GM12878 (cell line): Measurements from ENCODE around the gene TOMM40L. TPM values are rescaled to one million over a fixed set of nuclear protein-coding genes. Genes with fewer than 3 reads are reported as not detected.

Experiments used
- ATAC-seq: fragments of 200-7000 bp; cut with Tn5 transposase; 3 replicates; pipeline ENCODE4 v1.9.1; 2020; ENCODE audit warnings: mild to moderate bottlenecking, moderate library complexity
- BruUV-seq: library from RNA; stranded (reverse); fragments of 400-500 nt; replicated peaks from 2 replicates; lab custom pipeline; 2021; lab: Mats Ljungman, UMichigan
- CTCF ChIA-PET: fragments of 300-600 bp; sonication (Branson Sonifier 250); formaldehyde crosslinking; extraction: SDS; loops from one replicate; lab custom pipeline; 2021; ENCODE audit warnings: inconsistent platforms; lab: Yijun Ruan, JAX
- POLR2A ChIA-PET: fragments of 350-600 bp; formaldehyde crosslinking; extraction: SDS; loops from one replicate; lab custom pipeline; 2021; ENCODE audit warnings: inconsistent platforms; lab: Charles Lee
- RAD21 ChIA-PET: fragments of 300-600 bp; sonication (Branson Sonifier 250); formaldehyde crosslinking; loops from one replicate; lab custom pipeline; 2023; ENCODE audit warnings: antibody characterized with exemption; ENCODE audit not compliant: unreplicated experiment; lab: Charles Lee
- SMC1A ChIA-PET: fragments of 300-600 bp; sonication (Branson Sonifier 250); formaldehyde crosslinking; loops from one replicate; lab custom pipeline; 2023; ENCODE audit not compliant: unreplicated experiment, uncharacterized antibody; lab: Charles Lee
- DNase-seq: peaks from one replicate; pipeline ENCODE4 v3.0.0-alpha.2; 2011; ENCODE audit warnings: low read depth, low spot score
- FAIRE-seq: peaks from 3 replicates; lab custom pipeline; 2011; peaks lifted over from hg19 to GRCh38; lab: Jason Lieb, UNC
- H2AFZ ChIP-seq: 2 replicates; pipeline ENCODE4 v1.6.0; 2011; ENCODE audit warnings: low read depth, low read length, control low read depth; ENCODE audit not compliant: control insufficient read depth
- H3K27ac ChIP-seq: 2 replicates; pipeline ENCODE4 v1.5.1; 2011; ENCODE audit warnings: control low read depth; ENCODE audit not compliant: control insufficient read depth, insufficient read depth
- H3K27me3 ChIP-seq, 2 experiments: replicated peaks in 1 of 2; 2 replicates each; pipeline versions ENCODE4 v1.6.0 to v1.6.1; 2011; ENCODE audit warnings: low read length in 1 of 2; ENCODE audit not compliant: control insufficient read depth in 2 of 2, insufficient read depth in 2 of 2
- H3K36me3 ChIP-seq, 2 experiments: 2 replicates each; pipeline ENCODE4 v1.5.1; 2011; ENCODE audit warnings: low read length in 1 of 2; ENCODE audit not compliant: control insufficient read depth in 2 of 2, insufficient read depth in 2 of 2
- H3K4me1 ChIP-seq: 2 replicates; pipeline ENCODE4 v1.6.1; 2011; ENCODE audit warnings: mild to moderate bottlenecking, low read length, moderate library complexity, mixed read lengths; ENCODE audit not compliant: control insufficient read depth, insufficient read depth
- H3K4me2 ChIP-seq: 2 replicates; pipeline ENCODE4 v1.6.0; 2011; ENCODE audit warnings: control low read depth; ENCODE audit not compliant: control insufficient read depth, insufficient read depth
- H3K4me3 ChIP-seq: fragments of 200-600 bp; sonication (generic); 2 replicates; pipeline ENCODE4 v1.5.1; 2016
- H3K79me2 ChIP-seq: 2 replicates; pipeline ENCODE4 v1.6.0; 2011; ENCODE audit warnings: low read length; ENCODE audit not compliant: control insufficient read depth, insufficient read depth
- H3K9ac ChIP-seq: 2 replicates; pipeline ENCODE4 v1.8.0; 2011; ENCODE audit warnings: low read length, control low read depth, mixed read lengths; ENCODE audit not compliant: control insufficient read depth, insufficient read depth
- H3K9me3 ChIP-seq: replicated peaks from 3 replicates; pipeline ENCODE4 v1.5.1; 2011; ENCODE audit warnings: mild to moderate bottlenecking, low read length; ENCODE audit not compliant: control insufficient read depth, insufficient read depth
- H4K20me1 ChIP-seq: 2 replicates; pipeline ENCODE4 v1.6.0; 2011; ENCODE audit not compliant: control insufficient read depth, insufficient read depth
- E2F8 ChIP-seq: fragments of 450-650 bp; IDR thresholded peaks from 2 replicates; pipeline ENCODE4 v1.6.1; 2018; ENCODE audit warnings: mild to moderate bottlenecking, low read depth, moderate library complexity; ENCODE audit not compliant: partially characterized antibody
- POLR2AphosphoS5 ChIP-seq: IDR thresholded peaks from 2 replicates; pipeline ENCODE4 v1.6.1; 2011; ENCODE audit warnings: mild to moderate bottlenecking, low read length, inconsistent platforms
- YY1 ChIP-seq: IDR thresholded peaks from 2 replicates; pipeline ENCODE4 v1.6.1; 2011; ENCODE audit warnings: low read depth, mild to moderate bottlenecking, low read length
- ZBTB4 ChIP-seq: fragments of 450-650 bp; formaldehyde crosslinking; IDR thresholded peaks from 2 replicates; pipeline ENCODE4 v1.4.0; 2022; ENCODE audit warnings: mild to moderate bottlenecking, moderate library complexity
- WGBS: methylation state at CpG from one replicate; pipeline ENCODE4 v1.1.6; 2016; ENCODE audit warnings: low lambda C conversion rate; ENCODE audit not compliant: insufficient replicate concordance, insufficient coverage; ENCODE audit errors: missing lambda C conversion rate; 5-methylcytosine and 5-hydroxymethylcytosine counted together
- in situ Hi-C: fragments of 300-500 bp; cut with MboI; formaldehyde crosslinking; loops from 9 replicates; pipeline ENCODE4 v1.14.3; 2018; ENCODE audit warnings: mixed read lengths
- intact Hi-C: fragments of 100-400 bp; cut with micrococcal nuclease; formaldehyde crosslinking; loops from one replicate; pipeline ENCODE4 v1.14.2; 2022; ENCODE audit not compliant: unreplicated experiment
- polyA plus RNA-seq, 11 experiments: library from polyadenylated mRNA; depleted of rRNA in 4 of 11; unstranded in 6 of 11; stranded (reverse) in 5 of 11; fragments of >200 nt; fragmentation: Nextera tagmentation in 4 of 11; fragmentation: Illumina TruSeq in 1 of 11; extraction: Ambion mirVana in 4 of 11; extraction: Trizol in 1 of 11; gene quantifications; 1 replicate in 1 of 11; 2 replicates in 10 of 11; pipeline versions ENCODE4 v1.2.1 to v1.2.3, GENCODE V29; 2011 to 2016; ENCODE audit warnings: inconsistent platforms in 2 of 11, missing spikeins in 2 of 11, low read depth in 1 of 11
- total RNA-seq, 4 experiments: library from RNA; depleted of rRNA in 3 of 4; stranded (reverse); fragments of >200 nt in 3 of 4; fragmentation: Illumina TruSeq in 1 of 4; extraction: Trizol in 1 of 4; gene quantifications; 2 replicates each; pipeline versions ENCODE4 v1.2.1 to v1.2.3, GENCODE V29; 2013 to 2021

The TOMM40L gene
- total and polyA plus RNA-seq, 10 of the 15 experiments (the other 5 are each of a cell fraction or from before 2014, with no cell fraction given) = 5.9 to 21.6 (median 15.7) TPM

GRCh38 chr1:161226759-161227158 lies 899 bp downstream of the TOMM40L start:
- BruUV-seq = no TSS peak
- peak overlapping the region; percentile 77 for H3K9ac ChIP-seq
- H3K27me3 ChIP-seq = no peaks in the 10 kb centered on the region
- intact Hi-C loops = loop anchor here (1.0 to 5.0 kb wide), 3 partner anchors 64 to 156 kb away; partner anchors contain the start of gene MPZ
- DNase-seq (no peak), ATAC-seq (no peak), FAIRE-seq (no peak)
- peak overlapping the region; percentile 98 for H2AFZ ChIP-seq
- no peaks in the 10 kb centered on the region for H3K9me3 ChIP-seq
- in situ Hi-C loops = loop anchor here (5.0 kb wide), 2 partner anchors 66 to 156 kb away; no protein-coding TSS in a partner anchor
- H3K4me3 ChIP-seq = peak overlapping the region; percentile 83
- 76% methylated on average over 3 of the region's 3 CpGs for WGBS
- peaks cover 3 to 4% of the 10 kb centered on the region in 2 experiments; a peak in 2 of 4 replicates for H3K36me3 ChIP-seq
- peaks cover 19% of the 10 kb centered on the region for H3K4me1 ChIP-seq
- ChIA-PET CTCF (interaction anchor here (1.0 to 17.1 kb wide), 22 partner anchors 10 to 512 kb away, joined by 3 to 385 read pairs (median 26); partner anchors contain the start of genes CFAP126, FCER1G, NDUFS2 and PPOX), RAD21 (interaction anchor here (1.0 to 5.0 kb wide), 18 partner anchors 18 to 513 kb away, joined by 3 to 77 read pairs (median 14); partner anchors contain the start of genes CFAP126, NDUFS2, PCP4L1 and SDHC), POLR2A (interaction anchor here (0.8 to 1.5 kb wide), 3 partner anchors 25 to 157 kb away, joined by 3 read pairs; partner anchors contain the start of gene NDUFS2), SMC1A (interaction anchor here (0.6 to 6.3 kb wide), 18 partner anchors 10 to 515 kb away, joined by 3 to 72 read pairs (median 18); partner anchors contain the start of genes CFAP126, FCER1G and NDUFS2)
- TF ChIP-seq YY1 (no peak), ZBTB4 (no peak), E2F8 (no peak), POLR2AphosphoS5 (no peak)
- no peaks in the 10 kb centered on the region for H4K20me1 ChIP-seq
- H3K79me2 ChIP-seq = peaks cover 10% of the 10 kb centered on the region
- peak overlapping the region; percentile 95 for H3K4me2 ChIP-seq
- H3K27ac ChIP-seq = peak overlapping the region; percentile 70
